K562 (cell line): ENCODE measurements around the gene ATF4. TPM values are rescaled to one million over a fixed set of nuclear protein-coding genes. Genes with fewer than 3 reads are reported as not detected.

Experiments used
- ARHGAP35 ChIP-seq: fragments of 450-650 bp; IDR thresholded peaks from 2 replicates; pipeline ENCODE4 v1.6.1; 2018; ENCODE audit not compliant: partially characterized antibody
- BHLHE40 ChIP-seq: IDR thresholded peaks from 2 replicates; pipeline ENCODE4 v1.6.1; 2011; ENCODE audit warnings: low read length, improper control_type of control experiment
- CC2D1A ChIP-seq: fragments of 450-650 bp; IDR thresholded peaks from 2 replicates; pipeline ENCODE4 v1.6.1; 2017; ENCODE audit warnings: mild to moderate bottlenecking
- FOXK1 ChIP-seq: sonication (generic); formaldehyde crosslinking; IDR thresholded peaks from 2 replicates; pipeline ENCODE4 v1.8.0; 2022; ENCODE audit warnings: missing genetic modification reagents, mild to moderate bottlenecking, borderline replicate concordance
- GTF2A2 ChIP-seq: IDR thresholded peaks from 2 replicates; pipeline ENCODE4 v1.6.1; 2016; ENCODE audit warnings: mild to moderate bottlenecking, missing genetic modification characterization, missing compliant biosample characterization
- HDGF ChIP-seq: fragments of 450-650 bp; IDR thresholded peaks from 2 replicates; pipeline ENCODE4 v1.6.1; 2016
- LARP7 ChIP-seq: fragments of 450-650 bp; IDR thresholded peaks from 2 replicates; pipeline ENCODE4 v1.6.1; 2016
- MEIS2 ChIP-seq: fragments of 450-650 bp; IDR thresholded peaks from 2 replicates; pipeline ENCODE4 v1.6.1; 2014; ENCODE audit warnings: mild to moderate bottlenecking; ENCODE audit not compliant: partially characterized antibody
- MYBL2 ChIP-seq, 2 experiments: fragments of 450-650 bp in 1 of 2; sonication (generic) in 1 of 2; formaldehyde crosslinking in 1 of 2; IDR thresholded peaks; 2 replicates each; pipeline versions ENCODE4 v1.6.1 to v1.8.1; 2017 to 2022; ENCODE audit warnings: borderline replicate concordance in 1 of 2, inconsistent platforms in 1 of 2, low read depth in 1 of 2, mild to moderate bottlenecking in 1 of 2, missing genetic modification reagents in 1 of 2, moderate library complexity in 1 of 2
- NBN ChIP-seq: fragments of 450-650 bp; IDR thresholded peaks from 2 replicates; pipeline ENCODE4 v1.6.1; 2016; ENCODE audit warnings: low read depth, mild to moderate bottlenecking
- NFXL1 ChIP-seq: fragments of 450-650 bp; formaldehyde crosslinking; IDR thresholded peaks from 2 replicates; pipeline ENCODE4 v1.4.0; 2021; ENCODE audit warnings: mild to moderate bottlenecking
- PPARD ChIP-seq: fragments of 250-450 bp; sonication (Bioruptor Pico); IDR thresholded peaks from 2 replicates; pipeline ENCODE4 v1.8.0; 2022; ENCODE audit warnings: inconsistent platforms, mild to moderate bottlenecking, moderate library complexity
- SMC3 ChIP-seq: conservative IDR thresholded peaks from 2 replicates; pipeline ENCODE4 v1.6.1; 2011; ENCODE audit warnings: low read depth, low read length, improper control_type of control experiment; ENCODE audit not compliant: insufficient read depth
- SNRNP70 ChIP-seq: fragments of 200-400 bp; formaldehyde crosslinking; optimal IDR thresholded peaks from 2 replicates; pipeline ENCODE3; 2017; ENCODE audit warnings: low read depth, low read length
- ZNF282 ChIP-seq: sonication (generic); formaldehyde crosslinking; IDR thresholded peaks from 2 replicates; pipeline ENCODE4 v1.8.1; 2023; ENCODE audit warnings: missing genetic modification reagents
- ZNF785 ChIP-seq: fragments of 250-450 bp; sonication (Bioruptor Pico); IDR thresholded peaks from 2 replicates; pipeline ENCODE4 v1.4.0; 2020; ENCODE audit warnings: mild to moderate bottlenecking
- polyA plus RNA-seq, 8 experiments: library from polyadenylated mRNA; depleted of rRNA in 4 of 8; stranded (reverse) in 5 of 8; unstranded in 3 of 8; fragments of >200 nt; fragmentation: Nextera tagmentation in 2 of 8; fragmentation: Illumina TruSeq in 1 of 8; extraction: Ambion mirVana in 2 of 8; extraction: Trizol in 1 of 8; gene quantifications; 2 replicates each; pipeline versions ENCODE4 v1.2.1 to v1.2.3, GENCODE V29; 2011 to 2014; ENCODE audit warnings: inconsistent platforms in 1 of 8, missing spikeins in 1 of 8
- total RNA-seq, 7 experiments: library from RNA; depleted of rRNA in 6 of 7; stranded (reverse); fragments of >200 nt in 6 of 7; fragmentation: Illumina TruSeq in 2 of 7; extraction: Trizol in 2 of 7; gene quantifications; 2 replicates each; pipeline versions ENCODE4 v1.2.1 to v1.2.3, GENCODE V29; 2011 to 2021; ENCODE audit warnings: low replicate concordance in 1 of 7
- TF ChIP-seq, protein P1 (sequence below): fragments of 450-650 bp; IDR thresholded peaks from 2 replicates; pipeline ENCODE4 v1.6.1; 2017; ENCODE audit warnings: mild to moderate bottlenecking, moderate library complexity
- TF ChIP-seq, protein P2 (sequence below): sonication (generic); formaldehyde crosslinking; IDR thresholded peaks from 2 replicates; pipeline ENCODE4 v1.8.1; 2023; ENCODE audit warnings: mild to moderate bottlenecking, missing genetic modification reagents
- TF ChIP-seq, protein P3 (sequence below): conservative IDR thresholded peaks from 2 replicates; pipeline ENCODE4 v1.6.1; 2011; ENCODE audit warnings: low read depth, mild to moderate bottlenecking, low read length; ENCODE audit not compliant: control insufficient read depth
- TF ChIP-seq, protein P4 (sequence below): fragments of 250-450 bp; sonication (Bioruptor Pico); IDR thresholded peaks from 2 replicates; pipeline ENCODE4 v1.8.0; 2021; ENCODE audit warnings: mild to moderate bottlenecking, moderate library complexity

ATF4 gene
- total and polyA plus RNA-seq, 9 of the 15 experiments (the other 6 are each of a cell fraction or from before 2014, with no cell fraction given): 93.1 to 723 (median 355) TPM

DNA sequence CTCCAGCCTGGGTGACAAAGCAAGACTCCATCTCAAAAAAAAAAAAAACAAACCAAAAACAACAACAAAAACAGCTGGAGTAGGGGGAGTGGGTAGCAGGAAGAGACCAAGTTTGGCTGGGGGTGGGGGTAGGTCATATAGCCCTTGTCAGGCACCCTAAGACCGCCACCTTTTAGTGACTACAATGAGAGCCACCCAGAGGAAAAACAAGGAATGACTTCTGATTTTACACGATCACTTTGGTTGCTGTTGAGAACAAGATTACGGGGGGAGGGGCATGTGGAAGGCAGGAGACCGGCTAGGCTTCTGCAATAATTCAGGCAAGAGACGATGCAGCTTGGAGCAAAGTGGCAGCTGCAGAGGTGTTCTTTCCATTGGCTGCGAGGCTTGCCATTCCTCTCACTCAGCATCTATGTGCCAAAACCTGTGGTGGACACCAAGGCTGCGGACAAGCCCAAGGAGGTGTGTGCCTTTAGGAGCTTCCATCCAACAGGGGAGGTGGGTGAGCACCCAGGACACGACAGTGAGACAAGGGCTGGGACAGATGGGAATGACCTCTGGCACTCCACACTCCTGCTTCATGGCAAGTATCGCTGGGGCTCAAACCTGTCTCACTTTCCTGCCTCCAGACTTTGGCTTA, 10.4 kb downstream of the ATF4 start (continued):
- TF ChIP-seq, protein P1, sequence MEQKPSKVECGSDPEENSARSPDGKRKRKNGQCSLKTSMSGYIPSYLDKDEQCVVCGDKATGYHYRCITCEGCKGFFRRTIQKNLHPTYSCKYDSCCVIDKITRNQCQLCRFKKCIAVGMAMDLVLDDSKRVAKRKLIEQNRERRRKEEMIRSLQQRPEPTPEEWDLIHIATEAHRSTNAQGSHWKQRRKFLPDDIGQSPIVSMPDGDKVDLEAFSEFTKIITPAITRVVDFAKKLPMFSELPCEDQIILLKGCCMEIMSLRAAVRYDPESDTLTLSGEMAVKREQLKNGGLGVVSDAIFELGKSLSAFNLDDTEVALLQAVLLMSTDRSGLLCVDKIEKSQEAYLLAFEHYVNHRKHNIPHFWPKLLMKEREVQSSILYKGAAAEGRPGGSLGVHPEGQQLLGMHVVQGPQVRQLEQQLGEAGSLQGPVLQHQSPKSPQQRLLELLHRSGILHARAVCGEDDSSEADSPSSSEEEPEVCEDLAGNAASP: no peak
- TF ChIP-seq LARP7 (no peak), NFXL1 (CRISPR knock-in tag) (no peak), GTF2A2 (no peak), ZNF785 (CRISPR knock-in tag) (no peak), MEIS2 (no peak), ARHGAP35 (no peak), ZNF282 (no peak), PPARD (CRISPR knock-in tag) (no peak), NBN (0 out of 2 replicates have a peak, but pooled peaks have one; percentile 31), BHLHE40 (no peak), HDGF (0 out of 2 replicates have a peak, but pooled peaks have one; percentile 10), MYBL2 (IDR thresholded peaks at IDR 0.05; ENCODE audit: low read depth) (no peak), MYBL2 (CRISPR knock-in tag; IDR thresholded peaks at IDR 0.05; ENCODE audit: borderline replicate concordance) (no peak), FOXK1 (no peak), CC2D1A (0 out of 2 replicates have a peak, but pooled peaks have one; percentile 19), SNRNP70 (no peak), SMC3 (peak; percentile 15; the same call in 1 of the 2 replicates)
- TF ChIP-seq, protein P2, sequence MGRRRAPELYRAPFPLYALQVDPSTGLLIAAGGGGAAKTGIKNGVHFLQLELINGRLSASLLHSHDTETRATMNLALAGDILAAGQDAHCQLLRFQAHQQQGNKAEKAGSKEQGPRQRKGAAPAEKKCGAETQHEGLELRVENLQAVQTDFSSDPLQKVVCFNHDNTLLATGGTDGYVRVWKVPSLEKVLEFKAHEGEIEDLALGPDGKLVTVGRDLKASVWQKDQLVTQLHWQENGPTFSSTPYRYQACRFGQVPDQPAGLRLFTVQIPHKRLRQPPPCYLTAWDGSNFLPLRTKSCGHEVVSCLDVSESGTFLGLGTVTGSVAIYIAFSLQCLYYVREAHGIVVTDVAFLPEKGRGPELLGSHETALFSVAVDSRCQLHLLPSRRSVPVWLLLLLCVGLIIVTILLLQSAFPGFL (CRISPR knock-in tag): no peak
- TF ChIP-seq, protein P3, sequence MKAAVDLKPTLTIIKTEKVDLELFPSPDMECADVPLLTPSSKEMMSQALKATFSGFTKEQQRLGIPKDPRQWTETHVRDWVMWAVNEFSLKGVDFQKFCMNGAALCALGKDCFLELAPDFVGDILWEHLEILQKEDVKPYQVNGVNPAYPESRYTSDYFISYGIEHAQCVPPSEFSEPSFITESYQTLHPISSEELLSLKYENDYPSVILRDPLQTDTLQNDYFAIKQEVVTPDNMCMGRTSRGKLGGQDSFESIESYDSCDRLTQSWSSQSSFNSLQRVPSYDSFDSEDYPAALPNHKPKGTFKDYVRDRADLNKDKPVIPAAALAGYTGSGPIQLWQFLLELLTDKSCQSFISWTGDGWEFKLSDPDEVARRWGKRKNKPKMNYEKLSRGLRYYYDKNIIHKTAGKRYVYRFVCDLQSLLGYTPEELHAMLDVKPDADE: no peak
- TF ChIP-seq, protein P4, sequence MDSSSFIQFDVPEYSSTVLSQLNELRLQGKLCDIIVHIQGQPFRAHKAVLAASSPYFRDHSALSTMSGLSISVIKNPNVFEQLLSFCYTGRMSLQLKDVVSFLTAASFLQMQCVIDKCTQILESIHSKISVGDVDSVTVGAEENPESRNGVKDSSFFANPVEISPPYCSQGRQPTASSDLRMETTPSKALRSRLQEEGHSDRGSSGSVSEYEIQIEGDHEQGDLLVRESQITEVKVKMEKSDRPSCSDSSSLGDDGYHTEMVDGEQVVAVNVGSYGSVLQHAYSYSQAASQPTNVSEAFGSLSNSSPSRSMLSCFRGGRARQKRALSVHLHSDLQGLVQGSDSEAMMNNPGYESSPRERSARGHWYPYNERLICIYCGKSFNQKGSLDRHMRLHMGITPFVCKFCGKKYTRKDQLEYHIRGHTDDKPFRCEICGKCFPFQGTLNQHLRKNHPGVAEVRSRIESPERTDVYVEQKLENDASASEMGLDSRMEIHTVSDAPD (CRISPR knock-in tag): no peak
